Transverse colon (tissue), 3 donors: ENCODE data around the gene APOD.

Experiments
- EP300 ChIP-seq: sonication (generic); formaldehyde crosslinking; IDR thresholded peaks from one replicate; pipeline ENCODE4 v1.6.1; 2017; ENCODE audit warnings: antibody characterized with exemption, low read depth
- TF ChIP-seq, protein P1 (sequence below), 5 experiments: fragments of 200-600 bp in 3 of 5; fragments of 450-650 bp in 2 of 5; sonication (generic) in 3 of 5; IDR thresholded peaks; 1 replicate in 2 of 5; 2 replicates in 3 of 5; pipeline ENCODE4 v1.5.1; 2016 to 2017; ENCODE audit warnings: antibody characterized with exemption in 5 of 5, inconsistent platforms in 3 of 5, mild to moderate bottlenecking in 2 of 5, moderate library complexity in 1 of 5

DNA sequence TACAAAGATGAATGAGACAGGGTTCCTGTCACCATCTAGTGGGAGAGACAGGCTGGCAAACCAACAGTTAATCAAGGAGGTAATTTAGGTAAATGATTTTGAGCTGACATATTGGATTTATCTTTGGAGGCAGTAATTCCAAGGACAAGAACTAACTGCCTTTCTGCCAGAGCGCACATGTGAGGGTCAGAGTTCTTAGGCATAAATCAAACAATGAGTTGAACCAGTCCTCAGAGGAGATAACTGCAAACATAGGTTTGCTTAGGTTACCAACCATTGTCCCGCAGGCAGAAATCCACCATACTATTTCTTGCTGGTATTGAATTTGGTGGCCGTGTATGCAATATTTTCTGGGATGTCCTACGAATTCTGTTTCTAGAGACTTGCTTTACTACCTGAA, 26.4 kb downstream of the APOD start:
- TF ChIP-seq EP300: no peak
- TF ChIP-seq, protein P1, sequence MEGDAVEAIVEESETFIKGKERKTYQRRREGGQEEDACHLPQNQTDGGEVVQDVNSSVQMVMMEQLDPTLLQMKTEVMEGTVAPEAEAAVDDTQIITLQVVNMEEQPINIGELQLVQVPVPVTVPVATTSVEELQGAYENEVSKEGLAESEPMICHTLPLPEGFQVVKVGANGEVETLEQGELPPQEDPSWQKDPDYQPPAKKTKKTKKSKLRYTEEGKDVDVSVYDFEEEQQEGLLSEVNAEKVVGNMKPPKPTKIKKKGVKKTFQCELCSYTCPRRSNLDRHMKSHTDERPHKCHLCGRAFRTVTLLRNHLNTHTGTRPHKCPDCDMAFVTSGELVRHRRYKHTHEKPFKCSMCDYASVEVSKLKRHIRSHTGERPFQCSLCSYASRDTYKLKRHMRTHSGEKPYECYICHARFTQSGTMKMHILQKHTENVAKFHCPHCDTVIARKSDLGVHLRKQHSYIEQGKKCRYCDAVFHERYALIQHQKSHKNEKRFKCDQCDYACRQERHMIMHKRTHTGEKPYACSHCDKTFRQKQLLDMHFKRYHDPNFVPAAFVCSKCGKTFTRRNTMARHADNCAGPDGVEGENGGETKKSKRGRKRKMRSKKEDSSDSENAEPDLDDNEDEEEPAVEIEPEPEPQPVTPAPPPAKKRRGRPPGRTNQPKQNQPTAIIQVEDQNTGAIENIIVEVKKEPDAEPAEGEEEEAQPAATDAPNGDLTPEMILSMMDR (IDR thresholded peaks at IDR 0.05): no peak
